BE2C (cell line): ENCODE measurements around the gene SRP19.
"Not testable (repeated sequence)": the region's sequence is repeated elsewhere in the genome, so short reads cannot be mapped to it uniquely, and the experiment has no call there.

Experiments used
- DNase-seq: peaks from one replicate; pipeline ENCODE4 v3.0.0-alpha.2; 2020
- H3K27me3 ChIP-seq: fragments of 250-450 bp; sonication (Bioruptor Pico); 2 replicates; pipeline ENCODE4 v1.5.1; 2020; ENCODE audit warnings: mild to moderate bottlenecking
- H3K36me3 ChIP-seq: fragments of 250-450 bp; sonication (Bioruptor Pico); 2 replicates; pipeline ENCODE4 v1.5.1; 2020; ENCODE audit warnings: mild to moderate bottlenecking
- H3K4me1 ChIP-seq: fragments of 250-450 bp; sonication (Bioruptor Pico); 2 replicates; pipeline ENCODE4 v1.5.1; 2020
- H3K4me3 ChIP-seq: 2 replicates; pipeline ENCODE4 v1.5.1; 2011; ENCODE audit warnings: low read depth, low read length
- H3K9me3 ChIP-seq: fragments of 250-450 bp; sonication (Bioruptor Pico); 2 replicates; pipeline ENCODE4 v1.5.1; 2020
- TF ChIP-seq, protein P1 (sequence below): IDR thresholded peaks from 2 replicates; pipeline ENCODE4 v1.5.1; 2012; ENCODE audit warnings: mild to moderate bottlenecking, low read depth, low read length

SRP19 gene

GRCh38 chr5:112848116-112848811 lies 12.8 kb upstream of the SRP19 start:
- no peaks in the 10 kb centered on the region for H3K27me3 ChIP-seq
- no peaks in the 10 kb centered on the region for H3K36me3 ChIP-seq
- H3K9me3 ChIP-seq: no peaks in the 10 kb centered on the region; the same call in 1 of the 2 replicates
- TF ChIP-seq, protein P1, sequence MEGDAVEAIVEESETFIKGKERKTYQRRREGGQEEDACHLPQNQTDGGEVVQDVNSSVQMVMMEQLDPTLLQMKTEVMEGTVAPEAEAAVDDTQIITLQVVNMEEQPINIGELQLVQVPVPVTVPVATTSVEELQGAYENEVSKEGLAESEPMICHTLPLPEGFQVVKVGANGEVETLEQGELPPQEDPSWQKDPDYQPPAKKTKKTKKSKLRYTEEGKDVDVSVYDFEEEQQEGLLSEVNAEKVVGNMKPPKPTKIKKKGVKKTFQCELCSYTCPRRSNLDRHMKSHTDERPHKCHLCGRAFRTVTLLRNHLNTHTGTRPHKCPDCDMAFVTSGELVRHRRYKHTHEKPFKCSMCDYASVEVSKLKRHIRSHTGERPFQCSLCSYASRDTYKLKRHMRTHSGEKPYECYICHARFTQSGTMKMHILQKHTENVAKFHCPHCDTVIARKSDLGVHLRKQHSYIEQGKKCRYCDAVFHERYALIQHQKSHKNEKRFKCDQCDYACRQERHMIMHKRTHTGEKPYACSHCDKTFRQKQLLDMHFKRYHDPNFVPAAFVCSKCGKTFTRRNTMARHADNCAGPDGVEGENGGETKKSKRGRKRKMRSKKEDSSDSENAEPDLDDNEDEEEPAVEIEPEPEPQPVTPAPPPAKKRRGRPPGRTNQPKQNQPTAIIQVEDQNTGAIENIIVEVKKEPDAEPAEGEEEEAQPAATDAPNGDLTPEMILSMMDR: peak; percentile 80
- H3K4me1 ChIP-seq: no peaks in the 10 kb centered on the region
- DNase-seq: peak; percentile 15
- H3K4me3 ChIP-seq: no peak overlapping the region

DNA sequence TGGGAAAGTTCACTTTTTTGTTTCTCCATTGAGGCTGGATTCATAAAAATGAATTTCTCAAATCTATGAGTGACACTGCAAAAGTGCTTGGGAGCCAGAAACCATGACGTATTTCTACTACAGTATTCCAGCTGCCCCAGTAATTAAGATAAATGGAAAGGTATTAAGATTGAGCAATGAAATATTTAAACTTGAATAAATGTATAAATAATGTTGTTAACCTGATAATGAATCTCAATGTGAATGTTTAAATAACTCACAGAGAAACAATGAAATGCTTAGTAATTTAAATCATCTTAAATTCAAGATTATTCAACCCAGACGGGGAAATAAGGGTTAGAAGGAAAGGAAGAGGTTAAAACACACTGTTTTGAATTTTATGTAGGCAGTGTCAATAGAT lies 11.2 kb upstream of the SRP19 start:
- TF ChIP-seq, protein P1: no peak
- Histone ChIP-seq H3K4me1 (no peaks in the 10 kb centered on the region), H3K36me3 (no peaks in the 10 kb centered on the region), H3K27me3 (no peaks in the 10 kb centered on the region), H3K9me3 (no peaks in the 10 kb centered on the region; the same call in 1 of the 2 replicates), H3K4me3 (no peak overlapping the region)
- DNase-seq: no peak

- 0 out of 2 replicates have a peak, but pooled peaks cover 3% of the 10 kb centered on the region for H3K27me3 ChIP-seq
- no peak overlapping the region for H3K4me3 ChIP-seq
- no peaks in the 10 kb centered on the region; the same call in 1 of the 2 replicates for H3K9me3 ChIP-seq
- H3K36me3 ChIP-seq: no peaks in the 10 kb centered on the region
- no peaks in the 10 kb centered on the region for H3K4me1 ChIP-seq
- no peak for DNase-seq
- TF ChIP-seq, protein P1: no peak
Observed at GRCh38 chr5:112854651-112855050, 6.4 kb upstream of the SRP19 start.

- no peaks in the 10 kb centered on the region; the same call in none of the 2 replicates for H3K36me3 ChIP-seq
- DNase-seq: no peak
- H3K27me3 ChIP-seq: 0 out of 2 replicates have a peak, but pooled peaks cover 3% of the 10 kb centered on the region
- H3K9me3 ChIP-seq: no peaks in the 10 kb centered on the region; the same call in 1 of the 2 replicates
- TF ChIP-seq, protein P1: no peak
- no peak overlapping the region for H3K4me3 ChIP-seq
- H3K4me1 ChIP-seq: no peaks in the 10 kb centered on the region; the same call in 1 of the 2 replicates
Observed at GRCh38 chr5:112857866-112858265, 3.2 kb upstream of the SRP19 start.

- not testable (repeated sequence) for H3K4me1 ChIP-seq, DNase-seq, H3K9me3 ChIP-seq, H3K27me3 ChIP-seq
- Histone ChIP-seq H3K4me3 (peak overlapping the region; percentile 94), H3K36me3 (peaks cover 20% of the 10 kb centered on the region)
Observed at GRCh38 chr5:112860571-112860928, 537 bp upstream of the SRP19 start.

DNA sequence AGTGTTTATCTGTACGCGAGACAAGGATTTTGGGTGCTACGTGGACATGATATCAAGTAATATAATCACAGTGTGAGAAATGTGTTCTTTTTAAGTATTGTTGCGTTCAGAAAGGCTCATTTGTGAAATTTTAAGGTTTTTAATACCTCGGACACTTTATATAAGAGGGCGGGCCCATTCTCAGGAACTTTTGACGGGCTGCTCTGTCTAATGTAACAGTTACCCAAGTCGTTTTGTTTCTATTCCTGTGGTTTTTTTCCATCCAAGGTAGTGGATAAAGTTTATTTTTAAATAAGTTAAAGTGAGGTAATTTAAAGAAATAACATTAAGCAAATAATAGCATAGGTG lies 525 bp downstream of the SRP19 start:
- H3K36me3 ChIP-seq: peaks cover 25% of the 10 kb centered on the region
- no peaks in the 10 kb centered on the region for H3K9me3 ChIP-seq
- no peak for DNase-seq
- peak overlapping the region; percentile 94 for H3K4me3 ChIP-seq
- 0 out of 2 replicates have a peak, but pooled peaks cover 3% of the 10 kb centered on the region for H3K27me3 ChIP-seq
- H3K4me1 ChIP-seq: no peaks in the 10 kb centered on the region; the same call in 1 of the 2 replicates
- TF ChIP-seq, protein P1: no peak
